HG03095 (cell line): ENCODE results near the gene RBM5.
"Not testable (repeated sequence)": the region's sequence is repeated elsewhere in the genome, so short reads cannot be mapped to it uniquely, and the experiment has no call there.

Experiments used
- ATAC-seq: cut with Tn5 transposase; IDR thresholded peaks from one replicate; pipeline ENCODE4 v1.9.1; 2021; ENCODE audit warnings: moderate library complexity; ENCODE audit not compliant: unreplicated experiment

The RBM5 gene

DNA sequence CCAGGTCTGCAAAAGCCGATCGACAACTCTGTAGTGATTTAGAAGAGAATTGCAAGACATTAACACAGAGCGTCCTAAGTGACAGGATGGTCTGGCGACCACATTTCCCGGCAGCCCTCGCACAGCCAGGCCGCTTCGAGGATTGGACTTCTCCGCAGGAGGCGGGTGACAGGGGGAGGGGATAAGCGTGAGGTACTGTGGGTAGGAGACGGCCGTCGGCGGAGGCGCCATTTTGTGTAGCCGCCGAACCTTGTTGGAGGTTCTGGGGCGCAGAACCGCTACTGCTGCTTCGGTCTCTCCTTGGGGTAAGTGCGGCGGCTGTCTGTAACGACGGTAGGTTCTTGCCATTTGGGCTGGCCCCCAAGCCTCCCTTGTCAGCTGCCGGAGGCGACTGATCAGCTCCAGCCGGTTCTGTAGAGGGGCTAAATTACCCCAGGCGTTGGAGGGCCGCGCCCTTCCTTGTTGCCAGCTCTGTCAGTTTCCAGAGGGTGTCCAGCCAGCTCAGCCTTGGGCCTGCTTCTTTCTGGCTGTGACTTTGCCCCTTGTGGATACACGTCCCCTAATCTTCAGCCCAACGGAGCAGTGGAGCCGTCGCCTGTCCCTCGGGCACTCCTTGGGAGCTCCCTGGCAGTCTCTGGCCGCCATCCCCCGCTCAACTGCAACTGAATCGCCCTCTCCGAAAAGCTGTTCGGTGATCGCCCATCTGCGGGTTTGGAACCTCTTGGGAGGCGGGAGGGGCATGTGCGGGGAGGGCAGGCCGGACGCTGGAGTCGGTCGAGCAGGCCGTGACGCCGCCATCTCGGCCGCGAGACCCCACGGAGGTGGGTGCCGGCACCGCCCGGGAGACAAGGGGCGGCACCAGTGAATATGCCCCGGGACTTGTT, at the start of gene RBM5:
RBM5 (plus strand) TSS at position 195 of the 884 bp plus-strand sequence. CDS start 1,516 bp downstream, outside the sequence.
- peak; percentile 98 for ATAC-seq

DNA sequence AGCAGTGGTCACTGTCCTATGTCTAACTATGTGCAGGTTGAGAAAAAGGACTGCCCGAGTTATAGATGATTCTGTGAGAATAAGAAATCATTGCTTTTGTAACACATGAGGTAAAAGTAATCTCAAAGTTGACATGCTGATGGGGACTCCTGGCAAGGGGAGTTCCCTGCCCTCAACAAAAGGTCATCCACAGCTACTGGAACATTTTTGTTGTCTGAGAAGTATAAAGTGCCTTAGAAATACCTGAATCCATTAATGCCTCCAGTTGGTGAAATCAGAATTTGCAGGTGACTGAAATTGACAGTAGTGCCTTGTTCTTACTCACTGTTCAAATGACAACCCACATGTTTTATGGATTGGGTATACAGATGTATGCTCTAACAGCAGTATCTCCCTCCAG, 43.7 kb upstream of the RBM5 start:
- no peak for ATAC-seq

DNA sequence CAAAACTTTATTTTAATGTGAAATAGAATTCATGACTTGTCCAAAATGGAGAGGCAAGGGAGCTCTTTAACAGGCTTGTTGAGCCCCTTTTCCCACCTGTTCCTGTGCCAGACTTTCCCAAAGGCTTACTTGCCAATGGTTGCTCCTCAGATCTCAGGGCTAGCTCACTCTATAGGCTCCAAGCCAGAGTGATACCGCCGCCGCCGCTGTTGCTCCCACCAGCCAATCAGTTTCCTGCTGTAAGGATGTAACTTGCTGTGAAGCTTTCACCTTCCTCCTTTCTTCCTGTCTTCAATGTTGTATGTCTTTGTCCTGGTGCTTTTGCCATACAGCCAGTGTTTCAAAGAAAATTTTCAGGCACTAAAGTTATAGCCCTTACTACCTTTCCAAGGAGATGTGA, 41.3 kb upstream of the RBM5 start:
- ATAC-seq: no peak

DNA sequence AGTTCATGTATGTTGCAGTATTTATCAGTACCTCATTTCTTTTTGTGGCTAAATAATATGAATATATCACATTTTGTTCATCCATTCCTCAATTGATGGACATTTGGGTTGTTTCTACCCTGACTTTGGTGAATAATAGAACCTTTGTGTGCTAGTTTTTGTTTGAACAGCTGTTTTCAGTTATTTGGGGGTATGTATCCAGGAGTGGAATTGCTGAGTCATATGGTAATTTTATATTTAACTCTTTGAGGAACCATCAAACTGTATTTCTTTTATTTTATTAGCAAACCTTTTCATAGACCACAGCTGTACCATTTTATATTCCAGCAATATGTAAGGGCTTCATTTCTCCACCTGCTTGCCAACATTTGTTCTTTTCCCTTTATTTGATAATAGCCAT, 38.4 kb upstream of the RBM5 start:
- ATAC-seq: no peak

DNA sequence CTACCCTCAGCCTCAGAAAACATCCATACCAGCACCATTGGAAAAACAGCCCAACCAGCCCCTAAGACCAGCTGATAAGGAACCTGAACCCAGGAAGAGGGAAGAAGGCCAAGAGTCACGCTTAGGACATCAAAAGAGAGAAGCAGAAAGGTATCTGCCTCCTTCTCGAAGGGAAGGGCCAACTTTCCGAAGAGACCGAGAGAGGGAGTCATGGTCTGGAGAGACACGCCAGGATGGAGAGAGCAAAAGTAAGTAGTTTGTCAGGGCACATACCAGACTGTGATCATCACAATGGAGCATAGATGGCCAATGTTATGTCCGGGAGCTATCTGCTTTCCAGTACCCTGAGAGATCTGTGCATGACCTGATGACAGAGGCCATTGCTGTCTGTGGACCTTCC, 31.0 kb upstream of the RBM5 start:
- no peak for ATAC-seq

DNA sequence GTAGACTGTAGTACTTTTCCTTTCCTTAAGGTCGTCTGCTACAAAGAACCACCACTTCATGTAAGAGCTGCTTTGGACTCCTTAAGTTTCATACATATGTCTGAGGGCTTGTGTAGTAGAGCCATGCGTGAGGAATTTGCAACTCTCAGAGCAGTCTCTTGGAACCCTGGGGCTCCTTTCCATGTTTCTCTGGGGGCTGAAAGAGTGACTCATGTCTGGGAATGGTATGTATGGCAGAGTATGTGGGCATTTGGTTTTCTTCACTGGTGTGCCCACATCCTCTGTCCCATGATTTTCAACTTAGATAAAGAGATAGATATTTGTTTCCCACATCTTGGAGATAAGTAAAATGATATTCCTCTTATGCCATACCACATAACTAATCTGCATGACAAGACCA, 20.6 kb upstream of the RBM5 start:
- ATAC-seq: no peak

DNA sequence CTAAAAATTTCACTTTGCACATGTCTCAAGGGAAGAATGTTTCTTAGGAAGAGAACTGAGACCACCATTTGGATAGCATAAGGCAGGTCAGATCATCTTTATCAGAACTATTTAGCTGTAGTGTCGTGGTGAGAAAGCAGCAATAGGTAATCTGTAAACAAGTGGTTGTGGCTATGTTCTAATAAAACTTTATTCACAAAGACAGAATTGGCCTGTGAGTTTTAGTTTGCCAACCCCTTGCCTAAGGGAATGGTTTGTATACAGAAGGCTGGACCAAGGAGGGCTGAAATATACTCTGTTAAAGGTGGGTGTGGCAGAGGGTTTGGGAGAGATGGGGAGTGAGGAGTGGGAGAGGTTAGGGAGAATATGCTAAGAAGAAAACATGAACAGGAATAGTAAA, 10.6 kb upstream of the RBM5 start:
- no peak for ATAC-seq

DNA sequence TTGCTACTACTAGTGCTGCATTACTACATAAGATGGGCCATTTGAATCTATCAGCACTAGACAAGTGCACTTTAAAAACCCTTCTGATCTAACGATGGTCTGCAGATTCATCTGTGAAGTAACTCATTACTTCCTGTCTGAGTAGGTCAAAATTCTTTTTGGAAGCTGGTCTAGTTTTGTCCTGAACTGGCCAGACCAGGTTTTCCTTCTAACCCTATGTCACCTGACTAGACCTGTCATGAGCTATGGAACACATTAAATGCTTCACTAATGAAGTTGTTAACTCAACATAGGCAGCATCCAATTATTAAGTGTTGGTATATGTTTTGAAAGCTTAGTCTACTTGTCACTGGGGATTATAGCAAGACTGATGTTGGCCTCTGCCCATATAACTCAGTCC, 10.1 kb upstream of the RBM5 start:
- ATAC-seq: no peak

DNA sequence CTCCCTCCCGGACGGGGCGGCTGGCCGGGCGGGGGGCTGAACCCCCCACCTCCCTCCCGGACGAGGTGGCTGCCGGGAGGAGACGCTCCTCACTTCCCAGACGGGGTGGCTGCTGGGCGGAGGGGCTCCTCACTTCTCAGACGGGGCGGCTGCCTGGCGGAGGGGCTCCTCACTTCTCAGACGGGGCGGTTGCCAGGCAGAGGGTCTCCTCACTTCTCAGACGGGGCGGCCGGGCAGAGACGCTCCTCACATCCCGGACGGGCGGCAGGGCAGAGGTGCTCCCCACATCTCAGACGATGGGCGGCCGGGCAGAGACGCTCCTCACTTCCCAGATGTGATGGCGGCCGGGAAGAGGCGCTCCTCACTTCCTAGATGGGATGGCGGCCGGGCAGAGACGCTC, 3.8 kb upstream of the RBM5 start:
- ATAC-seq: not testable (repeated sequence)

DNA sequence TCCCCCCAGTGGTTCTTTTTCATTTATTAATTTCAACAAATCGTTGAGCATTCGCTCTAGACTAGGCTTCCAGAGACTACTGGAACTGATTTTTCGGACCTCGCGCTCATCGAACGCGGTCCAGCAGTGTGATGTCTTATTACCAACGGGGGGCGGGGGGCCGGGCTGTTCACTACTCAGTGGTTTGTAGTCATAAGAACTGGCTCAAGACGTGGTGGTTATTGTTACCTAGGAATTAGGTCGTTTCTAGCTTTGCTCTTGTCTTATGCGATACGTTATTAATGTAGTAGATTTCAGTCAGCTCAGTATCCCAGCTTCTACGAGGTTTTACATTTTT, 858 bp downstream of the RBM5 start:
- no peak for ATAC-seq

DNA sequence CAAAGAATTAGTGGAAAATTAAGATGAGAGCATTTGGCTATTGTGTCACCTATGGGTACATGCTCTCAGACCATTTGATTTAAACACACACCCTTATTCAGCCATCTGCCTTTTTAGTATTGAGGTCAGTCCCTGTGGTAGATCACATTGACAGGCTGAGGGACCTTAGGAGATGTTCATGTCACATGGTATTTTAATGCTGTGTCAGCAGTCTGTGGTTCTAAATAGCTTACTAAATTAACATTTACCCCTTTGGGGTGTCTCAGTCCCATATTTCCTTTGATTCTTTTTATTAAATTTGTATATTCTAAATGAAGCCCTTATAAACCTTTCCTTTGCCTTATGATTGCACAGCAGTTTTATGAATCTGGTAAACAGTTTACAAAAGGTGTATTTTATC, 2.3 kb downstream of the RBM5 start:
- ATAC-seq: no peak

DNA sequence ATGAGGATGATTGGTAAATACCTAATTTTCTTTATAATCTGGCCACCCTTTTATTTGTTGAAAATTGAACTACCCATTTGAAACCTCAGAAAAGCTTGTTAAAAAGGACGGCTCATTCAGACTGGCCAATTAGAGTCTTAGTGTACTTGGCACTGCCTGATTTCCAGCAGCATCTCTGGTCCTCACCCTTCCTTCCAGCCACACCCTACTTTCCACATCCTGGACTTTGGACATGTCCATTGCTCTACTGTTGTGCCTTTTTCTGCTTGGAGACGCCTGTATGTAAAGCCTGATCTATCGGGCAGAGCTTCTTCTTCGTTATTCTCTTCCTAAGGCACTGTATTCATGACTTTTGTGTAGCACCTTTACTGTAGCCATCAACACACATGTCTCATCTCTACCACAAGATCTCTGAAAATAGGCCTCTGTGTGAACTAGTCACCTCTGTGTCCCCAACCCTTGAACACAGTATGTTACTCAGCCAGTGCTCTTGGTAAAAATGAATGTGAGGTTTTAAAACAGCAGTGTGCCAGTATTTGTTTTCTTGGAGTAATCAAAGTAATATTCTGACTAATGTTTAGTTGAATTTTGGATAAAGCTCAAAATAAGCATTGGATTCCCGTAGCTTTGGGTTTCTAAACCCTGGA, 6.8 kb downstream of the RBM5 start:
- no peak for ATAC-seq

DNA sequence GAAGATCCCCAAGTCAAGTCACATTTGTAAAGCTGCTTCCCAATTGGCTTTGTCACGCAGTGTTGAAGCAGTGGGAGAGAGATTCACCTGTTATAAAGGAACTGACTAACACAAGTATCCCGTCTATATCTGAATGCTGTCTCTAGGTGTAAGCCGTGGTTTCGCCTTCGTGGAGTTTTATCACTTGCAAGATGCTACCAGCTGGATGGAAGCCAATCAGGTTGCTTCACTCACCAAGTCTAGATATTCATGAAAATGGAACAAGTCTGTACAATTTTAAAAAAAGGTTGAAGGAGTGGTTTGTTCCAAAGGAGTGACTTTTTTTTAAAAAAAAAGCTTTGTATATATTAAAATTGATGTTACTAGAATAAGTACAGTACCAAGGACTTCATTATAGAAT, 11.7 kb downstream of the RBM5 start:
- ATAC-seq: no peak

DNA sequence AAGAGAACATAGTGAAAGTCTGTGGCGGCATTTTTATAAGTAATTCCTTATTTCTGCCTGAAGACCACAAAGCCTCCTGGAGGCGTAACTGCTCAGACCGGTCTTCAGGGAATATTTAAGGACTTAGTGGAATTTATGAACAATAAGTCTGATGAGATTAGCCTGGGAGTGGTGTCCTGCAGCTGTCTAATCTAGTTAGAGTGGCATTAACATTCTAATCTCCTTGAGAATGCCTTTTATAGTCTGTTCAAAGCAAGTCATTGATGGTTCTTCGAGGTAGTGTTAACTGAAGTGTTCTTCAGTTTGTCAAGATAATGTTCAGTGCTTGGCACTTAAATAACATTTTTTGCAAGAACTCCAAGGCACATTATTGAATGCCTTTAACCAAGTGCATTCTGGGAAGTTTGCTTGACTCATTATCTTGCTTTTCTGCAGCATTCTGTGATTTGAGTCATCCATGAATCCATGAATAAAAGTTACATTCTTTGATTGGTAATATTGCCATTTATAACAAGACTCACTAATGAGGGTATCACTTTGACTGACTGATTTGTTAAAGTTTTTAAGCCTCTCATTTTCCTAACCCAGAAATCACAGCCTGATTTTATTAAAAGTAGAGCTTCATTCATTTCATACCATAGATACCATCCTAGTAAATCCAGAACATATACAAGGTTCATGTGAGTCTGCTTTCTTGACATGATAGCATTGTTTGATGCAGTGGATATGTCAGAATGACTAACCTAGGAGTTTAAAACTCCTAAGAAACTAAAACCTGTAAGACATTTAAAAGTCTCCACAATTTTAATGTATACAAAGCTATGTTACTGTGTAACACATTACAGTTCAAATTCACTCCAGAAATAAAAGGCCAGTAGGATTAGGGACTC, 12.5 kb downstream of the RBM5 start:
- ATAC-seq: no peak

DNA sequence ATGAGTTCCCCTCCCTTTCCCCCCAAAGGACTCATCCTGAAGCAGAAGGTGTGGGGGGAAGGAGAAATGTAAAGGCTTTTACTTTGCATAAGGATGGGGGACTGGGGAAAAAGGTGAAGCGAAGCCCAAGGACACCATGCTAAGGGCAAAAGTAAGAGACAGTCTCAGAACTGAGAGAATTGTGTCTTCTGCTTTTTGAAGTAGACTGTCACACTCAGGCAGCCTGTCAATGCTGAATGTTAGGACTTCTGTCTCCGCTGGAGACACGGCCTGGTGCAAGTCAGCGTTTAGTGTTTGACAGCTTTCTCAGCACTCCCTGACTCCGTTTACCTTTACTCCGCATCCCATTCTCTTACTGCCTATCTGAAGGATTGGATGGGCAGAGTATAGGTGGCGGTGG, 13.8 kb downstream of the RBM5 start:
- ATAC-seq: no peak

DNA sequence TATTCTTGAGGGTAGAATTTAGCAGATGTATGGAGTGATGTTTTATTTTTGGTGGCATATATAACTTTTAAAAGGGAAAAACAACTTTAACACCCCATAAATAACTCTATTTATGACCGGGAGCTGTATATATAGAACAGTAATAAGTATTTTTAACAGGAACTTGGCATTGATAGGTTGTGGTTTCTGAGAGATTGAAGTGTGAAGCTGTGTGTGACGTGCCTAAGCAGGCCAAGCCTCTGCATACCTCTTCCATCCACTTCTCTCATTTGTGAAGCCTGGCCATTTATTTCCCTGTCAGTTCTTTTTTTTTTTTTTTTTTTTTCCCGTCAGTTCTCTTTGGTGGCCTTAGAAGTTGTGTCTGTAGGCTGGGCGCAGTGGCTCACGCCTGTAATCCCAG, 23.0 kb downstream of the RBM5 start:
- ATAC-seq: no peak

DNA sequence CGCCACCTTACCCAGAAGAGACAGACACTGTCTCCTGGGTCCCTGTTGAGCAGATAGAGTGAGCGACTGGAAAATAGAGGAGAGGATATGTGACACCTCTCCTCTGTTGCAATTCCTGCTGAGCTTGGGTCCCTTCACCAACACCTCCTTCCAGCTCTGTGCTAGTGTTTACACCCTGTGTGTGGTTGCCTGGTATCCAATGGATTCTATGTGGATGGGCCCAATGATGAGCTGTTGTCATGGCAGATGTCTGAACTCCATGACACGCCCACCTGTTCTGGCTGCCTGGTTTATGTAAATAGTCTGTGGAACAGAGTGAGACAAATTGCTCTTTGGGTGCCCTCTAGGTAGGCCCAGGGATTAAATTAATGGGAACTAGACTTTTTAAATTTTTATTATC, 23.7 kb downstream of the RBM5 start:
- ATAC-seq: no peak

DNA sequence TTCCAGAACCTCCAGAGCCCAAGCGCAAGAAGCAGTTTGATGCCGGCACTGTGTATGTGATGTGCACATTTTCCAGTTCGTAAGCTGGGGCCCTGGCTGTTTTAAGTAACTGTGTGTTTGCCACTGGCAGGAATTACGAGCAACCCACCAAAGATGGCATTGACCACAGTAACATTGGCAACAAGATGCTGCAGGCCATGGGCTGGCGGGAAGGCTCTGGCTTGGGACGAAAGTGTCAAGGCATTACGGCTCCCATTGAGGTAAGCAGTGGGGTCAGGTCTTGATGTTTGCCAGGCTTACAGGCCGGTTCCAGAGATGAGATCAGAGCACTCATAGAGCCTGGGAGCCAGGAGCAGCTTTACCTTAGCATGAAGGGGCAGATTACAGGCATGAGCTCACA, 28.4 kb downstream of the RBM5 start:
- no peak for ATAC-seq

DNA sequence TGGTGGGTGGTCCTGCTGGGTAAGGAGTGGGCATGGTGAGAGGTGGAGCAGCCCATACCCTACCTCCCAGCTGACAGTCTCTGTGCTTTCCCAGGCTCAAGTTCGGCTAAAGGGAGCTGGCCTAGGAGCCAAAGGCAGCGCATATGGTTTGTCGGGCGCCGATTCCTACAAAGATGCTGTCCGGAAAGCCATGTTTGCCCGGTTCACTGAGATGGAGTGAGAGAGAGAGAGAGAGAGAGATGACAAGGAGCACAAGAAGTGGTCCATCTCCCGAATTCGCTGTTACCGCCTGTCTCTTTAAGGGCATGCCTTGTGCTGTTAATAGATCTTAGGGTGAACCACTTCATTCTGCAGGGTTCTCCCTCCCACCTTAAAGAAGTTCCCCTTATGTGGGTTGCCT, 29.5 kb downstream of the RBM5 start:
- ATAC-seq: no peak

DNA sequence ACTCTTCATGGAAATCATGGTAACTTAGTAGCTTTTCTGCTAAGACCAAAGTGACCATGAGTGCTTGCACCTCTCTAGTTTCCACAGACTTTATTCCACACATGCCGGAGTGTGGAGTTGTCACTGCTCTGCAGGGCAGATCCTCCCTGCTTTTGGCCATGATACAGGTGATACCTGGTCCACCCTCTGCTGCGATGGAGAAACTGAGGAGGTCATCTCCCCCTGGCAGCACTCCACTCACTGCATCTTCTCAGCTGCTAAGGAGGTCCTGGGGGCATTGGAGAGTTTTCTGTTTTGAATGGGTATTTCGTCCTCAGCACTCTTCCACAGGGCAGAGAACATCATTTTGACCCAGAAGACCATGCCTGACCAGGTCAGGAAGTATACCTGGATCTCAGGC, 31.1 kb downstream of the RBM5 start:
- no peak for ATAC-seq

DNA sequence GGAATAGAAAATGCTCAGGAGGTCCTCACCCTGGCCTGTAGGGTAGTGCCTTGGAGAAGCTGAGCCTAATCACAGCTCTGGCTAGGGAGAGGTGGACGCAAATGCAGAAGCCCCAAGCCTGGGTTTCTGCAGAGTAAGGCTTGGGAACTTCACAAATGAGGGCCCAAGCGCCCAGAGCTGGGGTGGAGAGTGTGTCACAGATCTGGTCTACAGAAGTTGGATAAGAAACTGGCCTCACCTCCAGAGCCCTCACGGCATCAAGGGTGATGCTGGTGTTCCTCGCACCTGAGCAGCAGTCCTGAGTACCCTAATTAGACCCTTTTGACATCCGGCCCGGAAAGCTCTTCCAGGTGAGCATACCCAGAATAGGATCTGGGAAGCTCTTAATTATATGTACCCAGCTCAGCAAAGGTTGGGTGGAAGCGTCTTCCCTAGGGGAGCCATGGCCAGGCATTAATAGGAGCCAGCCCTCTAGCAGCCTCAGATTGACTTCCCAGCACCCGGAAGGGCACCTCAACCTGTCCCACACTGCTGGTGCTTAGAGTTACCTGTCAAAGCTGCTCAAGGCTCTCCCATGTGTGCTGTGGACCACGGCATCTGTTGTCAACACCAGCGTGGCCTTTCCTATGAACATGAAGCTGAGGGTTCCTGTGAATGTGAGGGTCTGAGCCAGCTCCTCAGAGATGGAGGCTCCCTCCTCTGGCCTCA, 31.8 kb downstream of the RBM5 start:
- ATAC-seq: no peak
